LNCaP clone FGC (cell line): ENCODE measurements around the gene TRIM17.

Experiments used
- DNase-seq: peaks from one replicate; pipeline ENCODE4 v3.0.0-alpha.2; 2011; ENCODE audit warnings: low read depth
- H3K4me3 ChIP-seq: 2 replicates; pipeline ENCODE4 v1.5.1; 2011; ENCODE audit warnings: mild to moderate bottlenecking, low read depth, low read length, control low read depth
- CTCF ChIP-seq: IDR thresholded peaks from 2 replicates; pipeline ENCODE4 v1.5.1; 2012; ENCODE audit warnings: mild to moderate bottlenecking; ENCODE audit not compliant: control insufficient read depth, insufficient read depth; ENCODE audit errors: extremely low read depth

TRIM17 gene

GRCh38 chr1:228365271-228366061, 51.2 kb downstream of the TRIM17 start:
- no peak overlapping the region for H3K4me3 ChIP-seq
- DNase-seq: no peak
- TF ChIP-seq CTCF: no peak

DNA sequence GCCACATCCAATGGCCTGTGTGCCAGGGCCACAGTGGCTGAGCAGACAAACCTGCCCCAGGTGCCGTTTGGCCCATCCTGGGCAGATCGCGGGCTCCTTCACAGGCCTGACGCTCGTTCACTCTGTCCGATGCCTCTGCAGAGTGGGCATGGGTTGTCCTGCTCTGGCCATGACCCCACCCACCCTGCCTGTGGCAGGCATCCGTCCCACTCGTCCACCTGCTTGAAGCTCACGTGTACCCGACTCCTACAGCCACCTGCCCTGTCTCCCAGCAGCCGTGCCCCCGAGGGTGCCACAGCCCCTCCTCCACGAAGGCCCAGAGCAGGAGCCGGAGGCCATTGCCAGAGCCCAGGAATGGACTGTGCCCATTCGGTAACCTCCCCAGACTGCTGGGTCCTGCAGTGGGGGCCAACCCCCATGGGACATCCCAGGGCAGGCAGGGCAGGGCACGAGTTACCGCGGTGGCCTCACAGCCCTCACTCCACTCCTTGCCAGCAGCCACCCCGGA, 51.9 kb downstream of the TRIM17 start:
- TF ChIP-seq CTCF: no peak
- no peak overlapping the region for H3K4me3 ChIP-seq
- no peak for DNase-seq

DNA sequence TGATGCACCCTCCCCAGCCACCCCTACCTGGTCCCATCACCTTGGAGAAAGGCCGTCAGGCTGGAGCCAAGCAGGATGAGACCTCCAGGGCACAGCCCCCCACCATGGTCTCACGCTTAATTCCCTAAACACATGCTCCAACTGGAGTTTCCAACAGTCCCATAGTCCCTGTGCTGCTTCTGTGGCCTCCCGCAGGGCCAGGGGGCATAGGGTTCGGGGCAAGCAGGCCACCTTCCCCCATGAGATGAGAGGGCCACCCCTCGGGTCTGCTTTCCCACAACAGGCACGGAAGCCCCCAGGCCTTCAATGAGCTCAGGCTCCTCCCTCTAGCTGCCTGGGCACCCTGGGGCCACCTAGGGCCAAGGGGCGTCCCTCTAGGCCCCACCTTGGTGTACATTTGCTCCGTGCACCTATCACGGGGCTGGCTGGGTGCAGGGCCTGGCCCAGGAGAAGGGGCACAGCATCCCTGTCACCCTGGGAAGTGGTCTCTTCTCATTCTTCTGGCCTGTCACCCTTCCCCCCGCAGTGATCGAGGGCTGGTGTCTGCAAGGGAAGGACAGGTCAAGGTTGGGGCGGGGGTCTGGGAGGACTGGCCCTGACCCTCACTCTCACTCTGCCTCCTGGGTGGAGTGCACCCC, 52.5 kb downstream of the TRIM17 start:
- no peak for DNase-seq
- no peak overlapping the region for H3K4me3 ChIP-seq
- TF ChIP-seq CTCF: no peak

DNA sequence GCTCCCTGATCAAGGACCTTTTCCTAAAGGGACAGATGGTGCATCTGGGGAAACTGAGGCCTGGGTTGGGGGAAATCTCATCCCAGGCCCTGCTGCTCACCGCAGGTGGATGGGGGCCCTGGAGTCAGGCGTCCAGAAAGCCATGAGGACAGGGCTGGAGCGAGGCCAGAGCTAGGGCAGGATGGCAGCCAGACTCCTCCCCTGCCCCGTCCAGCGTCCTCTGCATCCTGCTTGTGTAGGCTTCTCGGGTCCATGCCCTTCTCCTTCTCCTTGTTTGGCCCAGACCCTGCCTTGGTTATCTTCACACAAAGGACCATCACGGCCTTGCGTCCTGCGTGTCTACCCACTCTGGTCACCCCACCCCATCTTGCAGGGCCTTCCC, 53.0 kb downstream of the TRIM17 start:
- no peak overlapping the region for H3K4me3 ChIP-seq
- no peak for DNase-seq
- TF ChIP-seq CTCF: no peak

DNA sequence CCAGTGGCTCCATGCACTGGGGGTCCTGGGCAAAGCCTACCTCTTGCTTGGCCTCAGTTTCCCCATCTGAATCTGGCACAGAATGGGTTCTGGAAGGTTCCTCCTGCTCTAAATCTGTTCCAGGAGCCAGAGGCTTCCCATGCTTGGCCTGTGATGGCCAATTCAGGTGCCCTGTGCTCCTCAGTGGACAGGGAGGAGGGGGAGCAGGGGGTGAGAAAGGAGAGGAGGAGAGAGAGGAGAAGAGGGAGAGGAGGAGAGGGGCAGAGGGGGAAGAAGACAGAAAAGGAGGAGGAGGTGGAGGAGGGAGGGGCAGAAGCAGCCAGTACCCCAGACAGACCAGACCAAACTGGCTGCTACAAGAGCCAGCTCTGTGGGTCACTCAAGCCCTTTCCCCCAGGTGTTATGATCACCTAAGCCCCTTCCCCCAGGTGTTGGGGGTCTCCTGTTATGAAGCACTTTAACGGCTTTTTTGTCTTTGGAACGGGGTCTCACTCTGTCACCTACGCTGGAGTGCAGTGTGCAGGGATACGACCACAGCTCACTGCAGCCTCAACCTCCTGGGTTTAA, 53.7 kb downstream of the TRIM17 start:
- no peak for DNase-seq
- H3K4me3 ChIP-seq: no peak overlapping the region
- no peak for TF ChIP-seq CTCF

GRCh38 chr1:228362141-228362883, 54.3 kb downstream of the TRIM17 start:
- no peak for TF ChIP-seq CTCF
- DNase-seq: no peak
- no peak overlapping the region for H3K4me3 ChIP-seq
